GM12878 (cell line): ENCODE data around the gene OR4D6.

ENCODE experiments used
- HDAC6 ChIP-seq: fragments of 200-600 bp; sonication (generic); IDR thresholded peaks from one replicate; pipeline ENCODE4 v1.8.0; 2017; ENCODE audit warnings: antibody characterized with exemption; ENCODE audit not compliant: unreplicated experiment
- NFIC ChIP-seq: IDR thresholded peaks from 2 replicates; pipeline ENCODE4 v1.6.1; 2012; ENCODE audit warnings: low read depth, mild to moderate bottlenecking, inconsistent platforms, low read length, moderate library complexity
- POLR2A ChIP-seq: IDR thresholded peaks from 2 replicates; pipeline ENCODE4 v1.6.1; 2011; ENCODE audit warnings: low read depth, mild to moderate bottlenecking, low read length
- RCOR1 ChIP-seq: conservative IDR thresholded peaks from 2 replicates; pipeline ENCODE4 v1.6.1; 2012; ENCODE audit warnings: low read depth, low read length, improper control_type of control experiment
- TF ChIP-seq, protein P1 (sequence below), 3 experiments: IDR thresholded peaks in 2 of 3; conservative IDR thresholded peaks in 1 of 3; 2 replicates each; pipeline ENCODE4 v1.5.1; 2011; ENCODE audit warnings: low read depth in 3 of 3, low read length in 3 of 3, mild to moderate bottlenecking in 3 of 3, control low read depth in 2 of 3, moderate library complexity in 2 of 3, inconsistent platforms in 1 of 3, mixed read lengths in 1 of 3; ENCODE audit not compliant: control insufficient read depth in 2 of 3, insufficient read depth in 1 of 3; ENCODE audit errors: extremely low read depth in 1 of 3

DNA sequence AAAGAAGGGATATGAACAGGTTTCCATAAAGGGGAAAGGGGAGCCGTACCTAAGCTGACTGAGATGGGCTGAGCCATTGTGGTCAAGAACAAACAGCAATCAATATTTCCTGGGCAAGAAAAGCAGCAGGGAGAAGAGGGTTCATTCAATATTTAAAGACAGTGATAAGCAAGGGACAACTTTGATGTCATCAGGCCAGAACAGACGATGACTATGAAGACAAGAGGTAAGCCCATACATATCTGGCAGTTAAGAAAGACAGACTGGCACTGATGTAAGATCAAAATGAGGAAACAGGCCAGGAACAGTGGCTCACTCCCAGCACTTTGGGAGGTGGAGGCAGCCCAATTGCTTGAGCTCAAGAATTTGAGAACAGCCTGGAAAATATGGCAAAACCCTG, 32.9 kb upstream of the OR4D6 start:
- TF ChIP-seq, protein P1, sequence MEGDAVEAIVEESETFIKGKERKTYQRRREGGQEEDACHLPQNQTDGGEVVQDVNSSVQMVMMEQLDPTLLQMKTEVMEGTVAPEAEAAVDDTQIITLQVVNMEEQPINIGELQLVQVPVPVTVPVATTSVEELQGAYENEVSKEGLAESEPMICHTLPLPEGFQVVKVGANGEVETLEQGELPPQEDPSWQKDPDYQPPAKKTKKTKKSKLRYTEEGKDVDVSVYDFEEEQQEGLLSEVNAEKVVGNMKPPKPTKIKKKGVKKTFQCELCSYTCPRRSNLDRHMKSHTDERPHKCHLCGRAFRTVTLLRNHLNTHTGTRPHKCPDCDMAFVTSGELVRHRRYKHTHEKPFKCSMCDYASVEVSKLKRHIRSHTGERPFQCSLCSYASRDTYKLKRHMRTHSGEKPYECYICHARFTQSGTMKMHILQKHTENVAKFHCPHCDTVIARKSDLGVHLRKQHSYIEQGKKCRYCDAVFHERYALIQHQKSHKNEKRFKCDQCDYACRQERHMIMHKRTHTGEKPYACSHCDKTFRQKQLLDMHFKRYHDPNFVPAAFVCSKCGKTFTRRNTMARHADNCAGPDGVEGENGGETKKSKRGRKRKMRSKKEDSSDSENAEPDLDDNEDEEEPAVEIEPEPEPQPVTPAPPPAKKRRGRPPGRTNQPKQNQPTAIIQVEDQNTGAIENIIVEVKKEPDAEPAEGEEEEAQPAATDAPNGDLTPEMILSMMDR (IDR thresholded peaks at IDR 0.05 in 2 of 3, conservative IDR thresholded peaks at IDR 0.05 in 1 of 3; ENCODE audit: control insufficient read depth in 2 of 3, extremely low read depth in 1 of 3, insufficient read depth in 1 of 3, low read depth in 3 of 3, low read length in 3 of 3): no peak
- TF ChIP-seq RCOR1 (no peak), POLR2A (no peak), NFIC (no peak), HDAC6 (no peak)
